GM18951 (cell line): Measurements from ENCODE around the gene KIAA2012.

ENCODE experiments used
- POLR2A ChIP-seq: IDR thresholded peaks from 4 replicates; pipeline ENCODE4 v1.6.1; 2011; ENCODE audit warnings: mild to moderate bottlenecking; ENCODE audit not compliant: insufficient read length, insufficient read depth; ENCODE audit errors: extremely low read depth
- in situ Hi-C: fragments of 300-500 bp; cut with MboI; formaldehyde crosslinking; loops from one replicate; pipeline ENCODE4 v1.12.0; 2022; ENCODE audit warnings: low sequenced_read_pairs, mixed read lengths, inconsistent platforms; ENCODE audit not compliant: unreplicated experiment

KIAA2012 gene

DNA sequence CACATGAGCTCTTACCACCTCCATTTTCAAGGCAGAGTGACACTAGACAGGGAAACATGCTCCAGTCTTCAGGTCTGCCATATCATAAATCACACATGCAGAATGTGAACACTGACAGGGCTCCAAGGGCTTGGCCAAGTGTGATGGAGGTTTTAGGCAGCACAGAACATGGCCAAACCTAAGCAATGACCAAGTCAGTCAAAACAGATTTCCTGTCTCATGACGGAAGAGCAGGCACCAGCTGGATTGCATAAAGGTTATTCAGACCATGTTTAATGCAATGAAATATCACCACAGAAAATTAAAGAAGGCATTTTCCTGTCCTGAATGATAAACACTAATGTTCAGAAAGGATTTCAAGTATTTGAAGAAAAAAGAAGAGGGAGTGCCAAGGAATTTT lies 92.9 kb downstream of the KIAA2012 start:
- in situ Hi-C loops: no loop called here
- no peak for TF ChIP-seq POLR2A

DNA sequence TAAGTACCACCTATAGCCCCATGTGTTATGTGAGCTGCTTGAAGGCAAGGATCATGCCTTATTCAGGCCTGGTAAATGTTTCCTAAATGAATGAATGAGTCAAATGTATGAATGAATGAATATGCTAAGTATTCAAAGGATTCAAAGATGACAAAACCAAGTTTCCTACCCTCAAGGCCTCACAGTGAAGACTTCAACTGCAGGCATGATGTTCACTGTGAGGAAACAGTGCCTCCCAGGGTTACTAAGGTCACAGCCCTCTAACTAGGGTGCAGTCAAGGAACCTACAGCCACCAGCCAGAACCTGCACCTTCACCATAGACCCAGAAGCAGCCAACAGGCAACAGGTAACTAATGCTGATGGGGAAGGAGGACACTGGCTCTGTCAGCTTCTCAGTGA lies 96.1 kb downstream of the KIAA2012 start:
- TF ChIP-seq POLR2A: no peak
- in situ Hi-C loops: no loop called here

DNA sequence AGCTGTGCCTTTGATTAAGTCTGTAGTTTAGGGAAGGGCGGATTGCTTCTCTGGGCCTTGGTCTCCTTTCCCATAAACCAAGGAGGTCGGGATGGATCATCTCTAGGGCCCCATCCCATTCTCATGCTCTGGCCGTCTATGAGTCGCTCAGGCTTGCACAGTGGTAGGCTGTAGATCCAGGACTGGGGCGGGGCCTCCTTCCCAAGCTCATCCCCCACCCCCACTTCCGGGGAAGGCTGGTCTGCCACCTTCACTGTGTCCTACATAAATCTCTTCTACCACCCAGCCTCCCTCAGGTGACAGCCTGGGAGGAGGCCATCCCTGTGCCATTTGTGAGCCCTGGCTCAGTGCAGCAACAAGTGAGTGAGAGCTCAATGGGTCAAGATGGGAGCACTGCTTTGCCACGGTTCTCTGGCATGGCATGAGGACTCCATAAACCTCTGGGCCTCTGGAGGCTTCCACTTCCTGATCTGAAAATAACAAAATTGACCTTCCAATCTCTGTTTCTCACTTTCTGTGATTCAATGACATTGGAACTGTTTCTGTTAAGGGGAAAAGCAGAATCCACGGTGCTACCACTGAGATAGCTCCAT lies 96.9 kb downstream of the KIAA2012 start:
- in situ Hi-C loops: loop anchor here (10.0 kb wide), 1 partner anchor 65 kb away; no protein-coding TSS in a partner anchor
- no peak for TF ChIP-seq POLR2A

DNA sequence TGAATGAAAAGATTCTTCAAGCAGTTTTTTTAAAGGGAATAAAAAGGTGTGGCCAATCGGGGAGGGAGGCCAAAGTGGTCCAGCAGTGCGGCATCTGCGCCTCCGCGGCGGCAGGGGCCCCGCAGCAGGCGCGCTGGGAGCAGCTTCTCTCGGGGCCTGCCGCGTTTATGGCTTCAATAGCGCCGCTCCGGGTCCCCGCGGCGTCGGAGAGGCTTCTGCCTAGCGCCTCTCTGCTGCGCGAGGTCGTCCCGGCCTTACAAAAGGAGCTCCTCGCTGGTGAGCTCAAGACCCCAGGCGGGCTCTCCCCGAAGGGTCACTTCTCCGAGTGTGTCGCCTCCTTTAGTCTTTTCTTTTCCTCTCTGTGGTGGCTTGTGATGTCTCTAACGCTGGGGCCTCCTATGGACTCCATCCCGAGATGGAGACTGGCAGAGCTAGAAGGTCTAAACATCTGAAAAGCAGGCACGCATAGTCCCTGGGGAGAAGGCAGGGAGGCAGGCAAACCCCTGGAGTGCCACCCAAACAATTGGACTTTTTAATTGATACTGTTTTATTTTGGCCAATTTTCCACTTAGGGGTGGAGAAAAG lies 98.3 kb downstream of the KIAA2012 start:
- in situ Hi-C loops: loop anchor here (10.0 kb wide), 1 partner anchor 67 kb away; no protein-coding TSS in a partner anchor
- no peak for TF ChIP-seq POLR2A

DNA sequence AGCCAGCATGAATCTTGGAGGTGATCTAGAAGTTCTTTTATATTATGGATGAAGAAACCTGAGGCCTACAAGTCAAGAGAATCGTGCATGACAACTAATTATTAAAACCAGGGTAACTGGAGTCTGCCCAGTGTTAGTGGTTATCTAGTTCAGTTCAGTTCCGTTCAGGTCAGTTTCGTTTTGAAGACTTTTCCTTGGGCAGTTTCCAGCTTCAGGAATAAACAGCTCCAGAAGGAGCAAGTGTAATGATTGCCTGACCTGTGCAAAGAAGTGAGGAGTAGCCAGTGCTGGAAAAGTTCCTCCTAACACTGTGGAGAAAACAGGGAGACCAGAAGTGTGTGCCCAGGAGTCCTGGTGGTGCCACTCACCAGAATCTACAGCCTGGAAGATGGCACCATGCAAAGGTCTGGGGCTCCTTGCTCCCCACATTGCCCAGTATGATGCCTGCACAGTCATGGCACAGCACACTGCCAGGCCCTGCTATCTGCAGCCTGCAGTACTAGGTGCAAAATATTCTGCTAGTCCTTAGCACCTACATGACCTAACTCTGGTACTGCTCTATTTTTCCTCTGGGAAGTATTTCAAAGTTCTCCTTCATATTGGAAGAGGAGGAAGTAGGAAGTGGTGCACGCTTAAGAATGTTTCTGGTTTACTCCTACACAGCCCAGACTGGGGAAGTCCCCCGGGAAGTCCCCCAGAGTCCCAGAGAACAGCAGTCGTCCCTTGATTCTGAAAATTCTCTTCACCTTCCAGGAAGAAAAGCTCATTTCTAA lies 99.6 kb downstream of the KIAA2012 start:
- in situ Hi-C loops: loop anchor here (10.0 kb wide), 1 partner anchor 68 kb away; no protein-coding TSS in a partner anchor
- TF ChIP-seq POLR2A: no peak

DNA sequence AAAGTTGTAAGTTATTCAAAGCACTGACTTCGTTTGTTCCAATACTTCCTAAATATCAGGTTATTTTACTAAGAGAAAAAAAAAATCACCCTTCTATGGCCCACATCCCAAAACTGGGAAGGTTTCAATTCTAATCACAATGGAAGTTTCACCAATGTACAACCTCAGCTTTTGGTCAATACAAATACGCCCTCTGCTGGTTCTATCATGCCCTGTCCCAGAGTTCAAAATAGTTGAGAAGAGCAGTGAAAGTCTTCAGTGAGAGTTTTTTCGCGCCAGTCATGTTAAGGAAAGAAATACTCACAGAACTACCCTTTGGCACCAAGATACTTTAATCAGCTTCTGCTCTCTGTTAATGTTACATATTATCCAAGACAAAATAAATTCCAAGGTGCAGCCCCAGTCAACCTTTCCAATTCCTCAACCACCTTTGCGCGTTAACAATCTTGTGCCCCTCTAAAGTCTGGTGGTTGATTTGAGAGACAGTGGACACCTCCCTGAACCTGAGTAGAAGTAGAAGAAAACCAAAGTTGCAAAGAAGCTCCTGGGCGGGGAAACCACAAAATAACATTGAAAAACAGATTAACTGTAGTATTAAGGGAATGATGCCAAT lies 105.4 kb downstream of the KIAA2012 start:
- in situ Hi-C loops: loop anchor here (10.0 to 25.0 kb wide), 2 partner anchors 74 to 316 kb away; no protein-coding TSS in a partner anchor
- TF ChIP-seq POLR2A: no peak

DNA sequence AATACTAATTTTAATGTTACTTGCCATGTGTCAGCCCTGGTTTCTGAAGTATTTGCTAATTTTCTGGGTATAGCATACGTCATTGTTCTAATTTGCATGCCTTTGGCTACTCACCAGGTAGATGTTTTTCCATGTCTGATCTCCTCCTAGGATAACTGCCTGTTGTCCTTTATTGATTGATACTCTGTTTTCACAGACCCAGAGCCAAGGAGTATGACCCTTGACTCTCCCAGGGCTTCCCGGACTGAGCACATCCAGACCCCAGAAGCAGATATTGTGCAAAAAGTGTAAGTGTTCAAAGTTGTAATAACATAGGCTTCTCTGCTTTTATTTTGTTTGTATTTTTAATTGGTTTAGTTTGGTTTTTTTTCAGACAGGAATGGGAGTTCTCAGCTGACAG lies 111.5 kb downstream of the KIAA2012 start:
- in situ Hi-C loops: loop anchor here (25.0 kb wide), 1 partner anchor 322 kb away; no protein-coding TSS in a partner anchor
- no peak for TF ChIP-seq POLR2A

DNA sequence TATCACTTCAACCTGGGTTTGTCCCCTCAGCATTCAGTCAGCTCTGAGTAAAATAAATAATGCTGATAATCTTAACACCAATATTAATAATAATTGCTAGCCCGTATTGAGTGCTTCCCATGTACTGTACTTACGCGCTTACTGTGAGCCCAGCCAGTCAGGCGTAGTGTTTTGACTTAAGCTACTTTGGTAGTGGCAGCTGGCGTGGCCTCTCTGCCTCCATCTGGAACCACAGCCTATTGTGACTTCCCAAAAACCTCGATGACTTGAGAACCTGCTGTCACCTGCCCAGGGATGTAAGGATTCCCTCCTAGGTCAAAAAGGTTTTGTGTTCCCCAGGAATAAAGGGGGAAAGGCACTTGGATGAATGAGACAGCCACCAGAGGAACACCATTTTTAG lies 112.1 kb downstream of the KIAA2012 start:
- no peak for TF ChIP-seq POLR2A
- in situ Hi-C loops: loop anchor here (25.0 kb wide), 1 partner anchor 323 kb away; no protein-coding TSS in a partner anchor

DNA sequence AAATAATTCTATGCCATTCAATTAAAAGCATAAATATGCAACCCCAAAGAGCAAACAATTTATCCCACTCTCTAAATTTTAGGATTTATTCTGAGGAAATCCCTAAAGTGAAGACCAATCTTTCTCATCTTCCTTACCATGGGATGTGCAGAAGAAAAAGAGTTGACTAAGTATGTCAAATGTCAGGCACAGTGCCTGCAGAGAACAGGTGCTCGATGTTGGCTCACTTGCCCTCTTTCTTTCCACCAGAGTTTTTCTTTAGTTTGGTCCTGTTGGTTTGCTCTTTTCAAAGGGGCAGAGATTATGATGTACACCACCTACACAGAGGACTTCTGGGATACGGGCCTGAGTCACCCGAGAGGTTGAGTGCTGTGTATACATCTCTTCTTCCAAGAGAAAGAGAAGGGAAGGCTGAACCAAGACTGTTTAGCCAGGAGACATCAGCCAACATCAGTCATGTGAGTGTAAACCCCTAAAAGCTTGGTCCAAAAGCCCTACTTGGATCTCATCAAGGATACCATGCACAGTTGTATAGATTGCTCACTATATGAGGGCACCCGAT lies 113.7 kb downstream of the KIAA2012 start:
- in situ Hi-C loops: loop anchor here (25.0 kb wide), 1 partner anchor 324 kb away; no protein-coding TSS in a partner anchor
- TF ChIP-seq POLR2A: no peak

DNA sequence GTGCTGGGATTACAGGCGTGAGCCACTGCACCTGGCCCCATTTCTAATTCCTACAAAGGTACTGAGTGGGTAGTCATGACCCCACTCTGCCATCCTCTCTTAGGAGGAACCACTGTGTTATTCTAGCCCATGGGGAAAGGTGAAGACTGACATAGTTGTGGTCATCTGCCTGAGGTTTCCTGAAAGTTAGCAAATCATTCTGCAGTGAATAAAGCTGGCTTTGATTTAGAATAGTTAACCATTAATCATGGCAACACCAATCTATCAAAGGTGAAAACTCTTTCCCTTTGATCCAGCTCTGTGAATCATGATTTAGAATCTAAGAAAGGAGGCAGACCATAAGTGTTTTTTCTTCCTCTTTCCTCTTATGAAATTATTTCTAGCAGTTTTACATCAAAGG lies 114.5 kb downstream of the KIAA2012 start:
- in situ Hi-C loops: loop anchor here (25.0 kb wide), 1 partner anchor 325 kb away; no protein-coding TSS in a partner anchor

DNA sequence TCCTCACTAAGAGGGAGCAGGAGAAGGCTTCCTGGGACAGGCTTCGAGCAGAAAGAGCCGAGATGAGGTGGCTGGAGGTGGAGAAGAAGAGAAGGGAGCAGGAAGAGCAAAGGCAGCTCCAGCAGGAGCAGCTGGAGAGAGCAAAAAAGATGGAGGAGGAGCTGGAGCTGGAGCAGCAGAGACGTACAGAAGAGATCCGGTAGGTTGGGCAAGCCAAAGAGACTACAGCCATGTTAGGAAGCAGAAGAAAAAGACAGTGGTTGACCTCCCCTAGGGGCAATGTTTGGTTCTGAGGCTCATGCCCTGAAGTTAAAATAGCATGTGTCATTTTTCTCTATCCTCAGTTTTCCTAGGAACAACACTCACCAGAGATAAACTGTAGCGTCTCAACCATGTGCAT lies 120.2 kb downstream of the KIAA2012 start:
- no peak for TF ChIP-seq POLR2A
- in situ Hi-C loops: loop anchor here (25.0 kb wide), 1 partner anchor 331 kb away; no protein-coding TSS in a partner anchor

More for the DNA sequence above, 114.5 kb downstream of the KIAA2012 start:
- no peak for TF ChIP-seq POLR2A

DNA sequence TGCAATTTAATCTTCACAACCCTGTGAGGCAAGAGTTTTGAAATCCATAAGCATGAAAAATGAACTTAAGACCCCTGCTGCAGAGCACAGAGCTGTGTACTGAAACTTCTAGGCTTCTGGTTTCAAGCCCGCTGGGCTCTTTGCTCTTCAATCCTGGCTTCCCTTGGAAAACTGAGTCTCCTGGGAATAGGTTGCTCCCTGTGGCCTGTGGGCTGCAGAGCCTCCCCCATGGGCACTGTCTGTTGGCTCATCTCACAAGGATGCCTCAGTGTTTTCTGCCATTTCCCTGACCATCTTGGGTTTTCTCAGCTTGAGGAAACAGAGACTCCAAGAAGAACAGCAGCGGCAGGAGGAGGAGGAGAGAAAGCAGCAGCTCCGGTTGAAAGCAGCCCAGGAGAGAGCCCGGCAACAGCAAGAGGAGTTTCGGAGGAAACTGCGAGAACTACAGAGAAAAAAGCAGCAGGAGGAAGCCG lies 120.9 kb downstream of the KIAA2012 start:
- in situ Hi-C loops: loop anchor here (25.0 kb wide), 1 partner anchor 332 kb away; no protein-coding TSS in a partner anchor
- no peak for TF ChIP-seq POLR2A
